MCF 10A (cell line): Measurements from ENCODE around the gene NCAPD2. TPM values are rescaled to one million over a fixed set of nuclear protein-coding genes. Genes with fewer than 3 reads are reported as not detected.
"Not testable (repeated sequence)": the region's sequence is repeated elsewhere in the genome, so short reads cannot be mapped to it uniquely, and the experiment has no call there.

Experiments used
- BruUV-seq: library from RNA; stranded (reverse); fragments of 400-500 nt; replicated peaks from 2 replicates; lab custom pipeline; 2021; lab: Mats Ljungman, UMichigan
- CTCF ChIA-PET: fragments of 300-600 bp; sonication (Branson Sonifier 250); formaldehyde crosslinking; extraction: SDS; loops from one replicate; lab custom pipeline; 2021; ENCODE audit warnings: antibody characterized with exemption, inconsistent platforms; lab: Yijun Ruan, JAX
- POLR2A ChIA-PET: fragments of 300-600, 350-650 bp; sonication (Branson Sonifier 250); formaldehyde crosslinking; extraction: SDS; loops from one replicate; lab custom pipeline; 2020; ENCODE audit warnings: antibody characterized with exemption, inconsistent platforms; lab: Yijun Ruan, JAX
- DNase-seq: peaks from one replicate; pipeline ENCODE4 v3.0.0-alpha.2; 2018; ENCODE audit not compliant: unreplicated experiment
- H3K27ac Mint-ChIP-seq: one replicate; pipeline ENCODE4 v1.8.0; 2022; ENCODE audit warnings: mild to moderate bottlenecking, low read depth, mixed read lengths; ENCODE audit not compliant: unreplicated experiment
- H3K27me3 Mint-ChIP-seq: one replicate; pipeline ENCODE4 v1.8.0; 2022; ENCODE audit warnings: mixed read lengths; ENCODE audit not compliant: insufficient read depth, unreplicated experiment
- H3K36me3 Mint-ChIP-seq: one replicate; pipeline ENCODE4 v1.8.0; 2022; ENCODE audit warnings: mild to moderate bottlenecking, moderate library complexity, mixed read lengths; ENCODE audit not compliant: insufficient read depth, unreplicated experiment
- H3K4me1 Mint-ChIP-seq: one replicate; pipeline ENCODE4 v1.8.0; 2022; ENCODE audit warnings: mixed read lengths; ENCODE audit not compliant: insufficient read depth, unreplicated experiment
- H3K4me3 Mint-ChIP-seq: one replicate; pipeline ENCODE4 v1.8.0; 2022; ENCODE audit warnings: mild to moderate bottlenecking, moderate library complexity, mixed read lengths; ENCODE audit not compliant: unreplicated experiment
- H3K9me3 Mint-ChIP-seq: one replicate; pipeline ENCODE4 v1.8.0; 2022; ENCODE audit warnings: mixed read lengths; ENCODE audit not compliant: unreplicated experiment
- intact Hi-C: fragments of 100-400 bp; cut with micrococcal nuclease; formaldehyde crosslinking; loops from 2 replicates; pipeline ENCODE4 v1.14.1; 2022
- total RNA-seq: library from RNA; stranded (reverse); gene quantifications from 2 replicates; pipeline ENCODE4 v1.2.3, GENCODE V29; 2022
- TF ChIP-seq, protein P1 (sequence below): fragments of 200-600 bp; IDR thresholded peaks from one replicate; pipeline ENCODE4 v1.8.0; 2022; ENCODE audit warnings: antibody characterized with exemption, mild to moderate bottlenecking; ENCODE audit not compliant: unreplicated experiment

The NCAPD2 gene
- total RNA-seq, 1 experiment from 2014 or later, result 52.0 TPM

DNA sequence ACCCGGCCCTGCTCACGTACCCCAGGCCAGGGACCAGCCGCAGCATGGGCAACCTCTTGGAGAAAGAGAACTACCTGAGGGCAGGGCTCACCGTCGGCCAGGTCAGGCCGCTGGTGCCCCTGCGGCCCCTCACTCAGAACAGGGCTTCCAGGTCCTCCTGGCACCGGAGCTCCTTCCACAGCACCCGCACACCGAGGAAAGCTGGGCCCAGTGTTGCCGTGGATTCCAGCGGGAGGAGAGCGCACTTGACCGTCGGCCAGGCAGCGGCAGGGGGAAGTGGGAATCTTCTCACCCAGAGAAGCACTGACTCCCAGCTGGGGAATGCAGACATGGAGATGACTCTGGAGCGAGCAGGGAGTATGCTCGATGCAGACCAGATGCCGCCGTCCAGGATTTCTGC, 15.5 kb upstream of the NCAPD2 start:
- Mint-ChIP-seq H3K36me3 (no peaks in the 10 kb centered on the region), H3K4me3 (no peak overlapping the region), H3K27ac (no peak overlapping the region), H3K27me3 (no peaks in the 10 kb centered on the region), H3K4me1 (peaks cover 6% of the 10 kb centered on the region), H3K9me3 (no peaks in the 10 kb centered on the region)
- ChIA-PET CTCF (interaction anchor here (0.7 kb wide), 1 partner anchor 200 kb away, joined by 3 read pairs; no protein-coding TSS in a partner anchor), POLR2A (interaction anchor here (1.0 kb wide), 1 partner anchor 8 kb away, joined by 5 read pairs; the partner anchor contains the start of gene VAMP1)
- TF ChIP-seq, protein P1, sequence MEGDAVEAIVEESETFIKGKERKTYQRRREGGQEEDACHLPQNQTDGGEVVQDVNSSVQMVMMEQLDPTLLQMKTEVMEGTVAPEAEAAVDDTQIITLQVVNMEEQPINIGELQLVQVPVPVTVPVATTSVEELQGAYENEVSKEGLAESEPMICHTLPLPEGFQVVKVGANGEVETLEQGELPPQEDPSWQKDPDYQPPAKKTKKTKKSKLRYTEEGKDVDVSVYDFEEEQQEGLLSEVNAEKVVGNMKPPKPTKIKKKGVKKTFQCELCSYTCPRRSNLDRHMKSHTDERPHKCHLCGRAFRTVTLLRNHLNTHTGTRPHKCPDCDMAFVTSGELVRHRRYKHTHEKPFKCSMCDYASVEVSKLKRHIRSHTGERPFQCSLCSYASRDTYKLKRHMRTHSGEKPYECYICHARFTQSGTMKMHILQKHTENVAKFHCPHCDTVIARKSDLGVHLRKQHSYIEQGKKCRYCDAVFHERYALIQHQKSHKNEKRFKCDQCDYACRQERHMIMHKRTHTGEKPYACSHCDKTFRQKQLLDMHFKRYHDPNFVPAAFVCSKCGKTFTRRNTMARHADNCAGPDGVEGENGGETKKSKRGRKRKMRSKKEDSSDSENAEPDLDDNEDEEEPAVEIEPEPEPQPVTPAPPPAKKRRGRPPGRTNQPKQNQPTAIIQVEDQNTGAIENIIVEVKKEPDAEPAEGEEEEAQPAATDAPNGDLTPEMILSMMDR, result no peak
- no peak for DNase-seq
- intact Hi-C loops, result no loop called here
- no TSS peak for BruUV-seq

GRCh38 chr12:6488240-6488639, 5.7 kb upstream of the NCAPD2 start:
- CTCF ChIA-PET, result interaction anchor here (0.6 to 1.5 kb wide), 7 partner anchors 29 to 196 kb away, joined by 3 to 6 read pairs (median 5); partner anchors contain the start of gene TAPBPL
- peaks cover 8% of the 10 kb centered on the region for H3K36me3 Mint-ChIP-seq
- no peaks in the 10 kb centered on the region for H3K9me3 Mint-ChIP-seq
- no peak for DNase-seq
- POLR2A ChIA-PET, result interaction anchor here (1.1 to 1.3 kb wide), 2 partner anchors 8 to 18 kb away, joined by 3 to 4 read pairs; partner anchors contain the start of gene VAMP1
- intact Hi-C loops, result no loop called here
- TF ChIP-seq, protein P1, result no peak
- BruUV-seq, result no TSS peak
- no peak overlapping the region for H3K4me3 Mint-ChIP-seq
- no peak overlapping the region for H3K27ac Mint-ChIP-seq
- H3K27me3 Mint-ChIP-seq, result no peaks in the 10 kb centered on the region
- peaks cover 6% of the 10 kb centered on the region for H3K4me1 Mint-ChIP-seq

DNA sequence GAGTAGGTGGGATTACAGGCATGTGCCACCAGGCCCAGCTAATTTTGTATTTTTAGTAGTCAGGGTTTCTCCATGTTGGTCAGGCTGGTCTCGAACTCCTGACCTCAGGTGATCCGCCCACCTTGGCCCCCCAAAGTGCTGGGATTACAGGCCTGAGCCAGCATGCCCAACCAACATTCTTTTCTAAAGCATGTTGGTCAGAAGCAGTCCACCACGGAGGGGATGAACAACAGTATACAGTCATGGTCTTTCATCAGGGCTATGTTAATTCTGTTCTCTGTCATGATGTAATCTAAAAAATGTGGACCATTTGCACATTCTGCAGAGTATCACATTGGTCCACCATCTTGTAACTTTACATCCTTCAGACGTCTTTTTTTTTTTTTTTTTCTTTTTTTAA, 4.5 kb upstream of the NCAPD2 start:
- POLR2A ChIA-PET, result interaction anchor here (1.1 to 1.8 kb wide), 2 partner anchors 9 to 18 kb away, joined by 3 to 8 read pairs; no protein-coding TSS in a partner anchor
- peaks cover 8% of the 10 kb centered on the region for H3K36me3 Mint-ChIP-seq
- H3K27me3 Mint-ChIP-seq, result no peaks in the 10 kb centered on the region
- DNase-seq, result no peak
- H3K9me3 Mint-ChIP-seq, result no peaks in the 10 kb centered on the region
- H3K4me3 Mint-ChIP-seq, result no peak overlapping the region
- CTCF ChIA-PET, result interaction anchor here (0.7 to 1.0 kb wide), 2 partner anchors 64 to 125 kb away, joined by 3 read pairs; no protein-coding TSS in a partner anchor
- H3K27ac Mint-ChIP-seq, result no peak overlapping the region
- peaks cover 8% of the 10 kb centered on the region for H3K4me1 Mint-ChIP-seq
- intact Hi-C loops, result no loop called here
- TF ChIP-seq, protein P1, result no peak
- no TSS peak for BruUV-seq

DNA sequence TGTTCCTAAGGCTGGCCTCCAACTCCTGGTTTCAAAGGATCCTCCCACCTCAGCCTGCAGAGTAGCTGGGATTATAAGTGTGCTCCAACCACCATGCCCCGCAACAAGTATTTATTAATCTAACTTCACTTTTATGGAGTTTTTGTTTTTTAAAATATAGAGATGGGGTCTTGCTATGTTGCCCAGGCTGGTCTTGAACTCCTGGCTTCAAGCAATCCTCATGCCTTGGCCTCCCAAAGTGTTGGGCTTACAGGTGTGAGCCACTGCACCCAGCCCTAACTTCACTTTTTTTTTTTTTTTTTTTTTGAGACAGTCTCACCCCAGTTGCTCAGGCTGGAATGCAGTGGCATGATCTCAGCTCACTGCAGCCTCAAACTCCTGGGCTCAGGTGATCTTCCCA, 3.2 kb upstream of the NCAPD2 start:
- DNase-seq, H3K9me3 Mint-ChIP-seq, BruUV-seq, intact Hi-C loops, H3K4me3 Mint-ChIP-seq, H3K27me3 Mint-ChIP-seq, H3K27ac Mint-ChIP-seq: not testable (repeated sequence)
- peaks cover 20% of the 10 kb centered on the region for H3K4me1 Mint-ChIP-seq
- H3K36me3 Mint-ChIP-seq, result peaks cover 13% of the 10 kb centered on the region
- CTCF ChIA-PET, result interaction anchor here (0.7 to 1.5 kb wide), 5 partner anchors 9 to 145 kb away, joined by 3 to 5 read pairs (median 4); no protein-coding TSS in a partner anchor
- POLR2A ChIA-PET, result interaction anchor here (1.8 kb wide), 1 partner anchor 19 kb away, joined by 8 read pairs; no protein-coding TSS in a partner anchor
